ENCODE data around the gene ZNF143. TPM values are rescaled to one million over a fixed set of nuclear protein-coding genes. Genes with fewer than 3 reads are reported as not detected.

Gene ZNF143
- total and polyA plus RNA-seq, 8 donors: 5.3 to 18.9 (median 11.9) TPM

GRCh38 chr11:9479899-9480298, 19.1 kb downstream of the ZNF143 start:
- intact Hi-C loops (cut with DNase I): no loop called here
- no peak for TF ChIP-seq CTCF (IDR thresholded peaks at IDR 0.05)
- H3K4me3 ChIP-seq: no peak overlapping the region
- DNase-seq (no peak), FAIRE-seq (no peak), ATAC-seq (peak in 1 of 4 donors; percentile 78)
- H3K27me3 ChIP-seq: no peaks in the 10 kb centered on the region
- no peaks in the 10 kb centered on the region for H3K9me3 ChIP-seq
- no peaks in the 10 kb centered on the region for H3K4me1 ChIP-seq
- 50 to 61% methylated on average over 2 of the region's 2 CpGs for WGBS, 2 donors
- peak overlapping the region in 1 of 4 donors; percentile 36 for H3K27ac ChIP-seq
- H3K36me3 ChIP-seq: peaks cover 0 to 22% (median 7%) of the 10 kb centered on the region in 3 donors

- H3K9me3 ChIP-seq: no peaks in the 10 kb centered on the region
- H3K4me1 ChIP-seq: no peaks in the 10 kb centered on the region
- no peaks in the 10 kb centered on the region for H3K27me3 ChIP-seq
- intact Hi-C loops (cut with DNase I): no loop called here
- peaks cover 0 to 11% (median 0%) of the 10 kb centered on the region in 3 donors for H3K36me3 ChIP-seq
- WGBS, 2 donors: 91 to 94% methylated on average over 3 of the region's 3 CpGs
- no peak overlapping the region for H3K27ac ChIP-seq
- H3K4me3 ChIP-seq: no peak overlapping the region
- TF ChIP-seq CTCF (IDR thresholded peaks at IDR 0.05): no peak
- FAIRE-seq: no peak
- DNase-seq: no peak
- ATAC-seq: no peak
Observed at GRCh38 chr11:9489080-9489765, 28.4 kb downstream of the ZNF143 start.

GRCh38 chr11:9490376-9490775, 29.6 kb downstream of the ZNF143 start:
- no peak for DNase-seq
- Histone ChIP-seq H3K27ac (no peak overlapping the region), H3K36me3 (peaks cover 0 to 17% (median 0%) of the 10 kb centered on the region in 3 donors), H3K27me3 (no peaks in the 10 kb centered on the region), H3K9me3 (no peaks in the 10 kb centered on the region), H3K4me1 (no peaks in the 10 kb centered on the region), H3K4me3 (no peak overlapping the region)
- 94 to 95% methylated on average over 3 of the region's 3 CpGs for WGBS, 2 donors
- FAIRE-seq: no peak
- intact Hi-C loops (cut with DNase I): no loop called here
- TF ChIP-seq CTCF (IDR thresholded peaks at IDR 0.05): no peak
- ATAC-seq: no peak

- Histone ChIP-seq H3K9me3 (no peaks in the 10 kb centered on the region), H3K4me3 (no peak overlapping the region), H3K27me3 (no peaks in the 10 kb centered on the region), H3K27ac (no peak overlapping the region), H3K36me3 (peaks cover 0 to 17% (median 3%) of the 10 kb centered on the region in 3 donors), H3K4me1 (peaks cover 2 to 4% (median 3%) of the 10 kb centered on the region in 3 donors)
- WGBS, 2 donors: 23 to 42% methylated on average over 1 of the region's 1 CpG
- no peak for ATAC-seq
- TF ChIP-seq CTCF (IDR thresholded peaks at IDR 0.05): no peak
- no peak for DNase-seq
- FAIRE-seq: no peak
- intact Hi-C loops (cut with DNase I): no loop called here
Observed at GRCh38 chr11:9493492-9493891, 32.7 kb downstream of the ZNF143 start.

- Histone ChIP-seq H3K36me3 (peaks cover 0 to 17% (median 3%) of the 10 kb centered on the region in 3 donors), H3K4me3 (no peak overlapping the region), H3K27ac (no peak overlapping the region), H3K4me1 (peaks cover 4 to 11% (median 8%) of the 10 kb centered on the region in 3 donors), H3K9me3 (no peaks in the 10 kb centered on the region), H3K27me3 (no peaks in the 10 kb centered on the region)
- DNase-seq: no peak
- no peak for ATAC-seq
- no peak for FAIRE-seq
- 82 to 88% methylated on average over 3 of the region's 3 CpGs for WGBS, 2 donors
- no peak for TF ChIP-seq CTCF (IDR thresholded peaks at IDR 0.05)
- intact Hi-C loops (cut with DNase I): no loop called here
Observed at GRCh38 chr11:9494316-9494715, 33.5 kb downstream of the ZNF143 start.
